NCI-H2029 treated with DMSO at 0.1 percent for 48 hours (cell line): ENCODE measurements around the gene CDH13.
A peak's percentile ranks its signal among the peaks of the same experiment; 100 is the strongest.

Experiments
- DNase-seq: peaks from one replicate; lab custom pipeline; 2025; lab: John Stamatoyannopoulos, UW

Gene CDH13

DNA sequence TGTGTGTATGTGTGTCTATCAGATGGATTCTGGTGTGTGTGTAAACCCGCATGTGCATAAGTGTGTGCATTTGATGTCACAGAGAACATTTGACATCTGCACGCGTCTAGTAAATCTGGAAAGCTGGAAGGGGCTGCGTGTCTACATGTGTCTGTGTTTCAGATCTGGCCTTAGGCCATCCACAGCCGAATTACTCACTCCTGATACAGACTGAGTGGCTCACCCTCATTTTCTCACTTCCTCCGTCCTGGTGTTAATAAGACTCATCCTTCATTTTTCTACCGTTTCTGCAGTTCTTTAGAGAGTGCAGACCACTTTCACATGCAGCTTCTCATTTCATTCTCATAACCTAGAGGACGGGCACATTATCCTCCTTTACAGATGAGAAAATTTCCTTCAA lies 491.6 kb downstream of the CDH13 start:
- DNase-seq = no peak

DNA sequence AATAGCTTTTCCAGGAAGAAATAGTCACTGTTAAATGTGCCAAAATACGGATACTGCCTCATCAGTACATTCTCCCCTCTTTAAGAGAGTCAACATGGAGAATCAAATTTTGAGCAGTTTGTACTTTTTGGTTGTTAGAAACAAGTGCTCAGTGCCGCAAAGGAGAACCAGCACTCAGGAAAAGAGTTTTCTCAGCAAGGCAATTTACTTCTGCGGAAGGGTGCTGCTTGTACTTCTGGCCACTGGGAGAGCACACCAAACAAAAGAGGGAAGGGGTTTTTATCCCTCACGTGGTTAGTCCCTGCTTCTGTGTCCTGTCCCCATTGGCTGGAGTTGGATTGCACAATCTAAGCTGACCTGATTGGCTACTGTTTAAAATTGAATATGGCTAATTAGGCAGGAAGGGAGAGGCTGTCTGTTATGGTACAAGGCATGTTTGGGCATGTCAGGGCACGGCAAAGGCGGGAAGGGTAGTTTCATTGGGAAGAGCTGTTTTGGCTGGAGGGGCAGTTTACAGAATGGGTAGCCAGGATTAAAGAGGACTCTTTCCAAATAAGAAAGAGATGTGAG lies 499.3 kb downstream of the CDH13 start:
- DNase-seq = no peak

DNA sequence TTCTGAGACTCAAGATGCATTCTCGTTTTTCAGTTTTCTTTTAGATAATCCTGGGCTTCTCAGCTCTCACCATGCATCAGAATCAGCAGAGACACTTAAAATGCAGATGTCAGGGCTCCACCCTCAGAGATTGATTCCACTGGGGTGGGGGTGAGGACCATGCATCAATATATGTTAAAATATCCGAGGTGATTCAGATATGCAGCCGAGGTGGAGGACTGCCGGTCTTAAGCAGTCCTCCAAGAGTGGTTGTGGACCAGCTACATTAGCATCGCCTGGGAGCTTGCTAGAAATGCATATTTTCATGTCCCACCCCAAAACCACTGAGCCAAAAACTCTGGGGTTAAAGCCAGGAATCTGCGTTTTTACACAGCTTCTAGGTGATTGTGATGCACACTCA lies 501.3 kb downstream of the CDH13 start:
- DNase-seq = no peak

DNA sequence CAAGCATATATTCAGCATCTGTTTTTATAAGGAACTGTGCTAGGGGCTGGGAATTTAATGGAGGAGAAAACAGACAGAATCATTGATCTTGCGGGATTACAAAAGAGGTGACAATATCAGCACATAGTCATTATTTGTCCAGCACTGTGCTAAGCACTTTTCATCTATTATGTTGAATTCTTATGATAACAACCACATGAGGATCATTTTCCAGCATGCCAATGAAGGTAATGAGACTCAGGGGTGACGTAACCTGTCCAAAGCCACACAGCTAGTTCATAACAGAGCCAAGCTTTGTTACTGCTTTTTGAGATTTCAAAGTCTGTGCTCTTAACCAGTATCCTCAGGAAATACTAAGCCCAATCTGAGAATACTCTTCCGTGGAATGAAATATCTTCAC lies 503.3 kb downstream of the CDH13 start:
- no peak for DNase-seq

DNA sequence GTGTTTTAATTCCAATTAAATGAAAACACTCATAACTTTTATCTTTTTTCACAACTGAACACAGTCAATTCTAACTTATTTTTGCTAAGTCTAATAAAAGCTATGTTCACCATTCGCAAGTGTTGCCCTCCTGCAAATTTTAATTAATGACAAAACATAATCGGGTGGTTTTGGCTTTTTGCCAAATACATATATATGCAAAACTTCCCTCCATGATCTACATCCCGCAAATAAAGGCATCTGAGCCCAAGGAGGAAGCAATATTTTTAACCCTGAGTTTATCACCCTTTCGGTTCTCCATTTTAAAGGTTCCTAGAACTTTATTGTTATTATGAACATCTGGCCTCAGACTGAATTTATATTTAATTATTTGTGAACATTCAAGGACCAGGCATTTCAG lies 507.9 kb downstream of the CDH13 start:
- no peak for DNase-seq

DNA sequence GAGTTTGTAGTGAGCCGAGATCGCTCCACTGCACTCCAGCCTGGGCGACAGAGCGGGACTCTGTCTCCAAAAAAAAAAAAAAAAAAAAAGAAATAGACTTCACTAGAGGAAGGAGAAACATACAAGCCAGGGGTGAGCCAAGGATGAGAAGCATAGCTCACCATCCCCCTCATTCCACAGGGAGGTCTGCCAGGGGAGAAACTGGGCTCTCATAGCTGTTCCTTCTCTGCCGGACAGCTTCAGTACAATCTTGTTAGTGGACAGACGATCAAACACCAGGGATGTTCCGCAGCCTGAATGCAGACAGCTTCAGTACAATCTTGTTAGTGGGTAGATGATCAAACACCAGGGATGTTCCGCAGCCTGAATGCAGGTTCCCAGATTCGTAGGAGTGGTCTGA lies 509.6 kb downstream of the CDH13 start:
- no peak for DNase-seq

DNA sequence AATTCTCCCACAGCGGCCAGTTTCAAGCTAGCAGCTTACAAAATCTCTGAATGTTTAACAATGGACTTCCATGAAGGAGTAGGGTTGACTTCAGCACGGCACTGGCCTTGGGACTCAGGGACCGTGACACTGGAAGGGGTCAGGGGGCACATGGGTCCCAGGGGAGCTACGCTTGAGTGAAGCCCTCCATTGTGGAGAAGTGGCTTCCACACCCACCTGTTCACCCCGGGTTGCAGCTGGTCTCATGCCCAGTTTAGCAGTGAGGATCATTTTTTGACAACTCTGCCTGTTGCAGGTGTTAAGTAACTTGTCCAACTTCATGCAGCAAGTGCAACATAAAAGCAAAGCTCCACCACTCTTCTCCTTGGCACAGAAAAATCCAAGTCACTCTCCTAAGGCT lies 510.2 kb downstream of the CDH13 start:
- no peak for DNase-seq

DNA sequence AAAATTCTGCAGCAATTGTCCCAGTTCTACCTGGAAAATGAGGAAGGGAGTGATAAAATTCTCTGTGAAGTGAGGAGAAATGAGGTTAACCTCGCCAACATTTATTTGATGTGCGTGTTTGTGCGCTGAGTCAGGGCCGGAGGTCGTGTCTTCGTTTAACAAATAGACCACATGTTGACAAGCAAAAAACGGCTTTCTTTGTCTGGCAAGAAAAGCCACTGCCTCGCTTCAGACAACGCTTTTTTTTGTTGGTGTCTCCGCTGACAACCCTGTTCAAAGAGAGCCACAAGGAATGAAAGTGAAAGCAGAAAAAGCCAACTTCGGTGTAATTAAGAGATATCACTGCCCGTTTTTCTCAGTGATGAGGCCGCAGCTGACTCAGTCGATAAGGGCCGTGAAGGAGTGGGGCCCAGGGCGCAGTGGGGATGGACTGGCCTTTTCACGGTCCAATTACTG lies 510.6 kb downstream of the CDH13 start:
- DNase-seq = peak; percentile 5

DNA sequence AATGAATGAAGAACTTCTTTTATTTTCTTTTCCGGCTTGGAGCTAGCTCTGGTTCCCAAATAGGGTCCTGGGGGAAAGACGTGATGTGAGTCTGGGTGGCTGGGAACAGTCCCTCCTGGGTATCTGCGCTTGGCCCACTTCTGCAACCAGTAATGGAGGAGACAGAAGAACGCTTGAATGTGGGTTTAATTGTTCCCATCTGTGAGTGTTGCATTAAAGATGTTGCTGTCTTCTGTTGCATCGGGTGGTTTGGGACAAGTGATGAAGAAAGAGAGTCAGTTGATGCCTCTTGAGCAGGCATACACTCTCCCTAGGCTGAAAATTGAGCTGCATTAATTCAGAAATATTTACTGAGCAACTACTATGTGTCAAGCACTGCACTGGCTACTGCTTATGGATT lies 511.1 kb downstream of the CDH13 start:
- DNase-seq = no peak

DNA sequence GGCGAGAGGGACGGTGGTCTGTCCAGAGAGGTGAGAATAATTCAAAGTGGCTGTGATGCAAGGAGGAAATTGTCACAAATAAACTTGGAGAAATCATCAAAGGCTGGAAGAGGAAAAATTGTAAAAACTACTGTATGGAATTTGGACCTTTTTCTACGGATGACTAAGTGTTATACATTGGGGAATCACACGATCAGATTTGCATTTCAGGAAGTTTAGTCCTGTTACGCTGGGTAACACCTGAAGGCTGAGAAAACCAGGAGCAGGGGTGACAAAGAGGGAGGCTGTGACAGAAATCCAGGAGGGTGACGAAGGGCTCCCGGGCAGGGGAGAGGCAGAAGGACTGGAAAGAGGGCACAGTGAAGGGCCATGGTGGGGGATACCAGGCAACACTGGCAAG lies 511.7 kb downstream of the CDH13 start:
- no peak for DNase-seq

DNA sequence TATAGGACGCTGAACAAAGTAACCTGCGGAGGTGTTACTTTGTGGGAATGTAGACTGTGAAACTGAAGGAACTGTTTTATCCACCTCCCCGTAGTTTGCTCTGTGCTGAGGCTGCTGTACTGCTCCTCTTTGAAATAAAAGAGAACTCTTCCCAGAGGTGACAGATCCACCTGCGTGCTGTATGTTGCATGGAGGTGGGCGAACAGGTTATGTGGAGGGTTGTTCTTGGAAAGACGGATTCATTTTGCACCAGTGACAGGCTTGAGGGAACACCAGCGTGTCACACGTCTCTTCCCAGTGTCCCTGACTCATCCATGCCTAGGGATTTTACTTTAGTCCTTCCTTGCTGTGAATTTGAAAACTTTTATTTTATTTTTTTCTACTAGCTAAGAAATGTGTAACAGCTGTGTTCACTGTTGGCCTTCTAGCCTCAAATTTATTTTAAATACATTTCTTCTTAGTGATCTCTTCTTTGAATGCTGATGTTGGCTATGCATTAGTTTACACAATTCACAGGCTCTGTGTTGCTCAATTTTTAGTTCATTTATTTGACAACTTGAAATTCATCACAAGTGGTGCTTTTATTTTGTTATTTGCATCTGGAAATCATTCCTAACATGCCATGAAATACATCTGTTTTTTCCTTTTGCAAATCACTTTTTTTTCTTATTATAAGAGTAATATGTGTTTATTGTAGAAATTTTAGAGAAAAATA lies 512.4 kb downstream of the CDH13 start:
- no peak for DNase-seq

DNA sequence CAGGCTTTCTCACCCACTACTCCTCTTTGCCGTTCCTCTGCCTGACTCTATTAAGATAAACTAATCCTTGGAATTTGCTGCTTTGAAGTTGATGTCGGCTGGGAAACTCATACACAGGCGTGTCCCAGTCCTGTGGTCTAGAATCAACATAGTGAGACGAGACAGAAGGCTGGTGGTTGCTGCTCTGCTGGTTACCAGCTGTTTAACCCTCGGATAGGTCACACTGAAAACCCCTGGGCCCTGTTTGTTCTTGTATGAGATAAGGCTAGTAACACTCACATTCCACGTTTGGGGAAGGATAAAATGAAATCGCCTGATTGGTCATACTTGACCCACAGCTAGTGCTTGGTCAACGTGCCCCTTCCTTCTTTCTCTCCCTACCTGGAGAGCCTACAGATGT lies 517.0 kb downstream of the CDH13 start:
- DNase-seq = no peak

DNA sequence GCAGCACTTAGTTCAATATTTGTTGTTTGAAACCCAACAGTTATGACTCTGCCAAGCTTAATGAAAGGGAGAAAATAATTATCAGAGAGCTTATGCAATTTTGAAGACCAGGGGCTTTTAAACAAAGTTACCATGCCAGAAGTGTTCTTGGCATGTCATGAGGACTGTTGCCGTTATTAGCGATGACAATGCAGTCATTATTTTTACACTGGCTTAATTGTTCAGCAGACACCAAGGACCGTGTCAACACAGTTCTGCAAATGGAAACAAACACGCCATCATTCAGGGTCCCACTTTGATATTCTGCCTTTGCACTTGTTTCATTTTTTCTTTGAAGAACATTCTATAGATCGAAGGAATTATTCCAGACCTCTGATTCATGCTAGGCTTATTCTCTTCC lies 518.5 kb downstream of the CDH13 start:
- no peak for DNase-seq

DNA sequence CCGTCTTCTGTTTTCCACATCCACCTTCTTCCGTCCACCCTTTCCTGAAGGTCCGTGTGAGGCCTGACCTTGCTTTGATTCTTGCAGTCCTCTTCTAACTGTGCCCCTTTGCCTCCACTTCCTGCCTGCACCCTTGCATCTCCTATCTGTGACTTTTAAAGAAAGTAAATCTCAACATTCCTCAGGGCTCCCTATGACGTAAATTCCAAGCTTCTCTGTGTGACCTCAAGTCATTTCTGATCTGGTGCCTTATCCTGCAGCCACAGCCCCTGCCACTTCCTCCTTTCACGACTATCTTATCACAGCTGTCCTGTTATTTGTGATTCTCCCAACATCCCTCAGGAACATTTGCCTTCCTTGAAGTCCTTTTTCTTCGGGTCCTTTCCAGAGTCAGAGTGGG lies 520.5 kb downstream of the CDH13 start:
- DNase-seq = no peak

DNA sequence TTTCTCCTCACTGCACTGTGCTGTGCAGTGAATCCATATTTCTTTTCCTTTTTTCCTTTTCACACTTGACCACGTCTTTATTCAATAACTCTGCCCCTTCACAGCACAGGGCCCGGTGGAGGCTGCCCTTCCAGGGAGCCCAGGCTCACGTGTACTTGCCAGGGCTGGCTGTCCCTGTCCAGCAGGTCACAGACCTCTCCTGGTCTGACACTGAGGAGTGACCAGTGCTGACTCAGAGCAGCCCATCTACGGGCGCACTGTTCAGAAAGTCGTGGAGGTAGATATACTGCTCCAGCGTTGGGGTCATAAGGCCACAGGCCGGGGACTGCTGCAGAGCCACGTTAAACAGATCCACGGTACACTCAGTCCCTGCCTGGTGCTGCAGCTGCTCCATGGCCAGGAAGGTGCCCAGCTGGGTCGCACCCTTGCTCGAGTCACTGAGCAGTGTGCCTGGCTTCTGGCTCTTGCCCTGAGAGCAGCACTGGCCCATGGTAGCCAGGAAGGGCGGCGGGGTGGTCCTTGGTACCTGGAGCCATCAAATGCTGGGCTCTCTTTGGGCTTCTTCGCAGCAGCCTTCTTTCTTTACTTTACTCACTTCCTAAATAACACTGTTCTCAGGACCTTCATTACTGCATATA lies 531.7 kb downstream of the CDH13 start:
- DNase-seq = no peak

DNA sequence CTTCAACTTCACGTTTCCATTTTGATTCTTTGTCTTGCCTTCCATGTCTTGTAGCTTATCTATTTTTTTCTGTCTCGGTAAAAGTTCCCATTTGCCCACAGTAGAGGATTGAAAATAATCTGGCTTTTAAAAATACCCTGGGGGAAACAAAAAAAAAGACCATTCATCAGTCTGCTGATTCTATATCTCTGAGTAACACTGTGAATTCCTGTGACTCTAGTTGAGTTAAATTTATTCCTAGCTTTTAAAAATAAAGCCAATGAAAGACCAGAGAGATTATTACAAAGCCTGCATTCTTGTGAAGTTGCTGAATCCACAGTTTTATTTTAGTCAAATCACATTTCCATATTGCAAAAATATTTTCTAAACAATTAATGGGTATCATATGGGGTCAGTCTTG lies 532.3 kb downstream of the CDH13 start:
- DNase-seq = no peak

DNA sequence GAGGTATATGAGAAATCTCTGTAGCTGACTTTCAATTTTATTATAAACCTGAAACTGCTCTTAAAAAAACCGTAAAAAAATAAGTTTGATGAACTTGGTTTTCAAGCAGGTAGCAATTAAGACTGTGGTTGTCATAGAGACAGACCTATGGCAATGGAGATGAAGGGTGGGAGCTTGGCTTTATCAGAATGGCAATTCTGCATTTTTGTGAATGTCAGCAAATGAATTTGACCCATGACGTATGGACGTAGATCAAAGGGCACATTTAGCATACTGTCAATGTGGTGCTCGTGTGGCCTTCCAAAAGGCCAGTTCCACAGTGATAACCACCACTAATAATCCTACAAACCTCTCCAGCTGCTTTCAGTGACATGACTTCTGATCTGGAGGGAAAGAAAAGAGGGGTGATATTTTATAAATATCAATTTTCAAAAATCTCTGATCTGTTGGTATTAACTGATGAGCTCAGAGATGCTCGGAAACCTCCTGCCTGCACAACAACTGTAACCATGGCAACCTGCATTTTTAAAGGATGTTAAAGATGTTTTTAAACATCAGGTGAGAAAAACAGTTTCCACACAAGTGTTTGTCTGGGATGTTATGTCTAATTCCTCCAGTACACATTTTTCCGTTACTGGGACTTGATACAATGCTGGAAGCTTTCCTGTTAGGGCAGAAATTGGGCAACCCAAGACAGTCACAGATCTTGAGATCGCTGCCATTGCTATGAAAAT lies 533.7 kb downstream of the CDH13 start:
- DNase-seq = no peak

DNA sequence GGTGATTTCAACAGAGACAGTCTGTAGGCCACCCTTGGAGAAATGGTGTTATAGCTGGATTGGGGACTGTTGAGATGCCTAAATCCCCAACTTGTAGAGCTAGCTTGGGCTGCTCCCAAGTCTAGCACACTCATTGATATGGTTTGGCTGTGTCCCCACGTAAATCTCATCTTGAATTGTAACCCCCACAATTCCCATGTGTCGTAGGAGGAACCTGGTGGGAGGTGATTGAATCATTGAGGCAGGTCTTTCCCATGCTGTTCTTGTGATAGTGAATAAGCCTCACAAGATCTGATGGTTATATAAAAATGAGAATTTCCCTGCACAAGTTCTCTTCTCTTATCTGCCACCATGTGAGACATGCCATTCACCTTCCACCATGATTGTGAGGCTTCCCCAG lies 536.0 kb downstream of the CDH13 start:
- DNase-seq = no peak

DNA sequence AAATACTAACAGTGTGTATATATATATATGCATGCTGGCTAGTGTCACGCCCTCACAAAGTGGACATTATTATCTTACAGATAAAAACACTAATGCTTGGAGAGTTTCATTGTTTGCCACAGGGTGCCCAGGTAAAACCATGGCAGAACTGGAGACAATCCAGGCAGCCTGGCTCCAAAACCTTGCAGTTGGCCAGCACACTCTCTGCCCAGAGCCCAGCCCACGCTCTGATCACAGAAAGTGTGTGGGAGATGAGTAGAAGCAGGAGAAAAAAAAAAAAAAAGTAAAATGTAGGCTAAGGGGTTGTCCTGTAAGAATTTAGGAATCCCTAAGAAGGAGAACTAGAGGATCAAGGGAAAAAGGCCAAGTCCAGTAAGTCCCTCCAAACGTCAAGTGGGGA lies 538.0 kb downstream of the CDH13 start:
- DNase-seq = no peak

DNA sequence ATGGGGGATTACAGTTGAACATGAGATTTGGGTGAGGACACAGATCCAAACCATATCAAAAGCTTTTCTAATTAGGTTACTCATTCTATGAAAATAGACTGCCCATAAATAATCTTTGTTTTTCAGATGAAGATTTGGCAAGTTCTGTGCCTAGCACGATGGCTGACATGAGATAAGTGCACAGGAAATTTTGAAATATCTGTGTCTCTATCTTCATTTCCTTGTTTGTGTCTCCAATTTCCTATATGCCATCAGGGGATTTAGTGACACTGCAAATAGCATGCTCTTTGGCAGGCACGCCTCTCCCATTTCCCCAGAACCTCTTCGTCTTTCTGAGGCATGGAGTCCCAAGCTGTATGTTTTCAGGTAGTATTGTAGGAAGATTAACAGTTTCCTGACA lies 544.6 kb downstream of the CDH13 start:
- DNase-seq = no peak

DNA sequence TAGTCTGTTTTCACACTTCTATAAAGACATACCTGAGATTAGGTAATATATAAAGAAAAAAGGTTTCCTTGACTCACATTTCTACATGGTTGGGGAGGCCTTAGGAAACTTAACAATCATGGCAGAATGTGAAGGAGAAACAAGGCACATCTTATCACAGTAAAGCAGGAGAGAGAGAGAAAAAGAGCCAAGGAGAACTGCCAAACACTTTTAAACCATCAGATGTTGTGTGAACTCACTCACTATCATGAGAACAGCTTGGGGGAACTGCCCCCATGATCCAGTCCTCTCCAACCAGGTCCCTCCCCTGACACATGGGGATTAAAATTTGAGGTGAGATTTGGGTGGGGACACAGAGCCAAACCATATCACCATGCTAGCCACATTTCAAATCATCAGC lies 547.9 kb downstream of the CDH13 start:
- no peak for DNase-seq

DNA sequence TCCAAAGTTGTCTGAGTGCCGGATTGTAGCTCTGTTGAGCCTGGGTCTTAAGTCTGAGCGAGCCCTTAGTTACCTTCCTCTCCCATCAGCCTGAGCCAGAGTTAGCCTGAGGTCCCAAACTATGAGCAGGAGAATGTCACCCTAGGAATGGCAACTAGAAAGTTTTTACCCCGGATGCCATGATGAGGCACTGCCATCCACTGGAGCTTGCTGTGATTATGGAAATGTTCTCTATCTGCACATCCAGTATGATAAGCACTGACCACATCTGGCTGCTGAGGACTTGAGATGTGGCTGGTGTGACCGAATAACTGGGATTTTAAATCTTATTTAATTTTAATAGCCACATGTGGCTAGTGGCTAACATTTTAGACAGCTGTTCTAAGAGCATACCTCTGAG lies 550.0 kb downstream of the CDH13 start:
- DNase-seq = no peak

DNA sequence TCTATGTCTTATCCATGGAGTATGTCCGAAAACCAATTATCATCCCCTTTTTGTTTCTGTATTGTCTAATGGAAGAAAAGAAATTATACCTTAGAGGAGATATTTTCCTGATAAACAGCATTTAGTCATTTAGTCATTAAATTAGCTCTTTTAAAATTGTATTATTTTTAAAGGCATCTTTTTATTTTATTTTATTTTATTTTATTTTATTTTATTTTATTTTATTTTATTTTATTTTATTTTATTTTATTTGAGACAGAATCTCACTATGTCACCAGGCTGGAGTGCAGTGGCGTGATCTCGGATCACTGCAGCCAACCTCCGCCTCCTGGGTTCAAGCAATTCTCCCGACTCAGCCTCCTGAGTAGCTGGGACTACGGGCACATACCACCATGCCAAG lies 559.1 kb downstream of the CDH13 start:
- DNase-seq = no peak
